SU-DHL-6 (cell line): Measurements from ENCODE around the gene CACNA1C.

Experiments used
- H2AFZ ChIP-seq: fragments of 200-600 bp; sonication (generic); 2 replicates; pipeline ENCODE4 v1.6.1; 2014; ENCODE audit warnings: low read depth, mild to moderate bottlenecking, moderate library complexity, mixed read lengths, antibody characterized with exemption, low read length; ENCODE audit not compliant: severe bottlenecking
- H3F3A ChIP-seq: fragments of 200-600 bp; shearing (Covaris generic); 2 replicates; pipeline ENCODE4 v1.6.0; 2016; ENCODE audit warnings: antibody characterized with exemption, mild to moderate bottlenecking; ENCODE audit not compliant: insufficient read depth
- H3K27ac ChIP-seq: fragments of 200-600 bp; sonication (generic); 2 replicates; pipeline ENCODE4 v1.5.1; 2016; ENCODE audit warnings: low read depth, mild to moderate bottlenecking, low read length, moderate library complexity, mixed read lengths
- H3K27me3 ChIP-seq: fragments of 200-600 bp; sonication (generic), shearing (Covaris generic); 2 replicates; pipeline ENCODE4 v1.6.0; 2014; ENCODE audit warnings: mild to moderate bottlenecking, low read length
- H3K36me3 ChIP-seq: fragments of 200-600 bp; sonication (generic); 2 replicates; pipeline ENCODE4 v1.6.1; 2014; ENCODE audit warnings: mild to moderate bottlenecking, low read length, mixed read lengths
- H3K4me2 ChIP-seq: fragments of 300-600, 200-600 bp; shearing (Covaris generic), sonication (generic); 2 replicates; pipeline ENCODE4 v1.6.0; 2014; ENCODE audit warnings: low read length, low read depth, mild to moderate bottlenecking; ENCODE audit not compliant: poor library complexity, severe bottlenecking
- H3K4me3 ChIP-seq: fragments of 200-600 bp; sonication (generic); 2 replicates; pipeline ENCODE4 v1.5.1; 2014; ENCODE audit warnings: antibody characterized with exemption, low read length, mild to moderate bottlenecking, mixed read lengths; ENCODE audit not compliant: insufficient read depth, poor library complexity, severe bottlenecking
- H3K79me2 ChIP-seq: fragments of 200-600 bp; sonication (generic); 2 replicates; pipeline ENCODE4 v1.6.1; 2014; ENCODE audit warnings: mild to moderate bottlenecking, low read length, moderate library complexity; ENCODE audit not compliant: insufficient read depth
- H3K9ac ChIP-seq: fragments of 200-600 bp; sonication (generic); 2 replicates; pipeline ENCODE4 v1.7.0; 2014; ENCODE audit warnings: mild to moderate bottlenecking, low read length
- H3K9me2 ChIP-seq: fragments of 200-600 bp; sonication (generic); replicated peaks from 2 replicates; pipeline ENCODE4 v1.6.1; 2014; ENCODE audit warnings: low read length; ENCODE audit not compliant: insufficient read depth
- H3K9me3 ChIP-seq: fragments of 200-600 bp; sonication (generic); 2 replicates; pipeline ENCODE4 v1.6.1; 2014; ENCODE audit warnings: low read length, mixed read lengths; ENCODE audit not compliant: insufficient read depth
- H4K20me1 ChIP-seq: fragments of 200-600 bp; sonication (generic); 2 replicates; pipeline ENCODE4 v1.6.1; 2014; ENCODE audit warnings: low read depth, mild to moderate bottlenecking, antibody characterized with exemption, low read length, moderate library complexity, mixed read lengths
- CTCF ChIP-seq: fragments of 200-600 bp; sonication (generic); IDR thresholded peaks from one replicate; pipeline ENCODE4 v1.5.1; 2017; ENCODE audit warnings: antibody characterized with exemption, mild to moderate bottlenecking, low read length, moderate library complexity; ENCODE audit not compliant: insufficient read depth, poor library complexity, severe bottlenecking
- EZH2phosphoT487 ChIP-seq: fragments of 200-600 bp; sonication (generic), shearing (Covaris generic); conservative IDR thresholded peaks from 2 replicates; pipeline ENCODE4 v1.6.1; 2018; ENCODE audit warnings: mild to moderate bottlenecking, antibody characterized with exemption, low read length, moderate library complexity, mixed read lengths

CACNA1C gene

GRCh38 chr12:2309647-2310046 lies 256.9 kb downstream of the CACNA1C start:
- Histone ChIP-seq H3K9me2 (no peaks in the 10 kb centered on the region), H3K4me2 (no peak overlapping the region), H3K27ac (no peak overlapping the region), H3K9ac (no peak overlapping the region), H4K20me1 (no peaks in the 10 kb centered on the region), H3K79me2 (no peaks in the 10 kb centered on the region), H3K36me3 (no peaks in the 10 kb centered on the region), H2AFZ (no peak overlapping the region), H3K4me3 (no peak overlapping the region), H3K9me3 (no peaks in the 10 kb centered on the region), H3K27me3 (no peaks in the 10 kb centered on the region), H3F3A (no peaks in the 10 kb centered on the region)
- TF ChIP-seq EZH2phosphoT487 (no peak), CTCF (no peak)

DNA sequence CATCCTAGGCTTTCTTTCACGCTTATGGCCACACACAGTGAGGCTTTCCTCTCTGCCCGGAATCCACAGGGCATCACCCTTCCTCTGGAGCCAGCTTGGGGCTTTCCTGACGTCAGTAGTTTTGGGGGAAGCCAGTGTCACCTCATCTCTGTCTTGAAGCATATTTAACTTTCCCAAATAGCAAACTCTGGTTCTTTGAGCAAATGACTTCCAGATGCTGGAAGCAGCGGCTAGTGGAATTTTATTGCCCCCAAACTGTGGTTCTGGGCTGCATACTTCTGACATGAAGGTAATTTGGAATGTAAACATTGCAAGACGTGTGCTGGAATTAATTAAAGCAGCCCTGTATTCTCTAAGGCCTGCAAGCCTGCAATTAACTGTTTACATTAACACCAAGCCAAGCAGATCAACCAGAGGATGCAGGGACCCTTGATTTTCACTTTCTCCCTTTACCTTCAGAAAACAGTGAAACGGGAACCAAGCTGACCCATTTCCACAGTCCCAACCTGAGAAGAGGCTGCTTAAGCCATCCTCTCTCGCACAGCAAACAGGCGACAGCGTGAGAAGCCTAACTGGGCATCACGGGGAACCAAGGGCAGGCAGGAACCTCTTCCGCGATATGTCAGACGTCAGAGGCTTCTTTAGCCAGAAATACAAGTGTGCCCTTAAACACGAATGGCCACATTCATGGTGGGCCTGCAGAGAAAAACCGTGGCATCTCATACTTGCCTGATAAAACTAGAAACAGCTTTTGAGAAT lies 258.4 kb downstream of the CACNA1C start:
- no peaks in the 10 kb centered on the region for H4K20me1 ChIP-seq
- no peaks in the 10 kb centered on the region for H3F3A ChIP-seq
- H3K27ac ChIP-seq = no peak overlapping the region
- no peaks in the 10 kb centered on the region for H3K27me3 ChIP-seq
- no peak overlapping the region for H2AFZ ChIP-seq
- no peak overlapping the region for H3K4me3 ChIP-seq
- no peak overlapping the region for H3K4me2 ChIP-seq
- no peak overlapping the region for H3K9ac ChIP-seq
- H3K9me2 ChIP-seq = no peaks in the 10 kb centered on the region
- no peaks in the 10 kb centered on the region for H3K9me3 ChIP-seq
- TF ChIP-seq EZH2phosphoT487 = no peak
- TF ChIP-seq CTCF = no peak
- H3K79me2 ChIP-seq = no peaks in the 10 kb centered on the region
- H3K36me3 ChIP-seq = no peaks in the 10 kb centered on the region

DNA sequence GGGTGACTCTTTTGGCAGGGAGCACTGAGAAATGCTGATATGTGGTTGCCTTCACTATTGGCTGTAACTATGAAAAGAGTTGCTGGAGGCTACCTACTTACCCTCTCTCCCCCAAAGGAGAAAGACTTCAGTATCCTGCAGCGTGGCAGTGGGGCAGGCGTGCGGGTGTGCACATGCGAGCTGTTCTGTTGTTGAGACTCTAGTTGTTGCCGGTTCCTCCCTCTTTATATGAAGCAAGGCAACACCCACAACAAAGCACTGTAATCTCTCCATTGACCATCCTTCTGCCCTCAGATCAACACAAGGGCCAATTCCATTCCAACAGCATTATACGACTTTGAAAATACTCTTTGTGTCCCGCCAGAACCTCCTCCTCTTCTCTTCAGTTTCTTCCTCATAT lies 259.4 kb downstream of the CACNA1C start:
- Histone ChIP-seq H4K20me1 (no peaks in the 10 kb centered on the region), H3K4me2 (no peak overlapping the region), H3K27me3 (no peaks in the 10 kb centered on the region), H3K9ac (no peak overlapping the region), H3K27ac (no peak overlapping the region), H3K9me3 (no peaks in the 10 kb centered on the region), H3K36me3 (no peaks in the 10 kb centered on the region), H3K4me3 (no peak overlapping the region), H3F3A (no peaks in the 10 kb centered on the region), H2AFZ (no peak overlapping the region), H3K79me2 (no peaks in the 10 kb centered on the region), H3K9me2 (no peaks in the 10 kb centered on the region)
- no peak for TF ChIP-seq CTCF
- no peak for TF ChIP-seq EZH2phosphoT487
